ENCODE results near the gene PROS1.

PROS1 gene

DNA sequence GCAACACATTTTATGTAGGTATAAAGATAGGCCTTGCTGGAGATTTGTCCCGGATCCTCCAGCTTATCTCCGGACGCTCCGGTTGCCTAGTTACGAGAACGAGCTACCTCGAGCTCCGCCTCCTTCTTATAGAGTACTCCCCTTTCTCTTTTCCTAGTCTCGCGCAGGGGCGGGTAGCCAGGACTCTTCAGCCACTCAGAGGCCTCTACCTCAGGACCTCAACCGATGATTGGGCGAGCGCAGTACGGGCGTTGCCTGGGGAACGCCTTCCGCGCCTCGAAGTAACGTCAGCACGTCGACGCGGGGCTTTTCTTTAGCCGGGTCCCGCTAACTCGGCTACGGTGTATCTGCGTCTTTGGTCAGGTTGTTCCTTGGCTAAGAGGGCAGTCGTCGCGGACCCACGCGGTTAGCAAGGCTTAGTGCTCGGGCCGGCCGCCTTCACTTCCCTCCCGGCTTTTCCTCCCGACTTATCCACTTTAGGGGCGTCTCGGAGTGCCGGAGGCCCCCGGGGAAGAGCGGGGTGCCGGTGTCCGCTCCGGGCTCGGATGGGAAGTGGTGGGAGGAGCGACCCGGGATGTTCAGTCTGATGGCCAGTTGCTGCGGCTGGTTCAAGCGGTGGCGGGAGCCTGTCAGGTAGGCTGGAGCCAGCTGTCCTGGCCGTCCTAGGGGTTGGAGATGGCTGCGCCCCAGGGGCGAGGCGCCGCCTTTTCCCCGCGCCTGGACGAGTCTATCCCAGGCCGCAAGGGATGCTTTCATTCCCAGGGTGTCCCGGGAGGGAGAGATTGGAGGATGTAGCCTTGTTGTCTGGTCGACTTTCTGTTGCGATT lies 6.4 kb upstream of the PROS1 start, which contains the start of gene ARL13B:
Gene ARL13B, plus strand, starts transcription at position 306 of the 827 bp plus-strand sequence. Its CDS starts 269 bp downstream, at position 575.
- TF ChIP-seq FOXP2 (optimal IDR thresholded peaks at IDR 0.05; ENCODE audit: borderline replicate concordance, extremely low read depth, extremely low read length, insufficient read depth) (peak; percentile 26), SIN3A (IDR thresholded peaks at IDR 0.05; ENCODE audit: borderline replicate concordance, insufficient read depth, low read length) (no peak; the same call in 1 of the 2 replicates), TAF1 (IDR thresholded peaks at IDR 0.05; ENCODE audit: borderline replicate concordance, insufficient read depth, low read length) (no peak), POLR2AphosphoS5 (IDR thresholded peaks at IDR 0.05; ENCODE audit: low read depth, low read length) (peak; percentile 66; the same call in 1 of the 2 replicates)
- TF ChIP-seq, protein P1, sequence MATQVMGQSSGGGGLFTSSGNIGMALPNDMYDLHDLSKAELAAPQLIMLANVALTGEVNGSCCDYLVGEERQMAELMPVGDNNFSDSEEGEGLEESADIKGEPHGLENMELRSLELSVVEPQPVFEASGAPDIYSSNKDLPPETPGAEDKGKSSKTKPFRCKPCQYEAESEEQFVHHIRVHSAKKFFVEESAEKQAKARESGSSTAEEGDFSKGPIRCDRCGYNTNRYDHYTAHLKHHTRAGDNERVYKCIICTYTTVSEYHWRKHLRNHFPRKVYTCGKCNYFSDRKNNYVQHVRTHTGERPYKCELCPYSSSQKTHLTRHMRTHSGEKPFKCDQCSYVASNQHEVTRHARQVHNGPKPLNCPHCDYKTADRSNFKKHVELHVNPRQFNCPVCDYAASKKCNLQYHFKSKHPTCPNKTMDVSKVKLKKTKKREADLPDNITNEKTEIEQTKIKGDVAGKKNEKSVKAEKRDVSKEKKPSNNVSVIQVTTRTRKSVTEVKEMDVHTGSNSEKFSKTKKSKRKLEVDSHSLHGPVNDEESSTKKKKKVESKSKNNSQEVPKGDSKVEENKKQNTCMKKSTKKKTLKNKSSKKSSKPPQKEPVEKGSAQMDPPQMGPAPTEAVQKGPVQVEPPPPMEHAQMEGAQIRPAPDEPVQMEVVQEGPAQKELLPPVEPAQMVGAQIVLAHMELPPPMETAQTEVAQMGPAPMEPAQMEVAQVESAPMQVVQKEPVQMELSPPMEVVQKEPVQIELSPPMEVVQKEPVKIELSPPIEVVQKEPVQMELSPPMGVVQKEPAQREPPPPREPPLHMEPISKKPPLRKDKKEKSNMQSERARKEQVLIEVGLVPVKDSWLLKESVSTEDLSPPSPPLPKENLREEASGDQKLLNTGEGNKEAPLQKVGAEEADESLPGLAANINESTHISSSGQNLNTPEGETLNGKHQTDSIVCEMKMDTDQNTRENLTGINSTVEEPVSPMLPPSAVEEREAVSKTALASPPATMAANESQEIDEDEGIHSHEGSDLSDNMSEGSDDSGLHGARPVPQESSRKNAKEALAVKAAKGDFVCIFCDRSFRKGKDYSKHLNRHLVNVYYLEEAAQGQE (IDR thresholded peaks at IDR 0.05; ENCODE audit: insufficient read depth in 1 of 2, low read depth in 2 of 2, low read length in 2 of 2), result no peak

DNA sequence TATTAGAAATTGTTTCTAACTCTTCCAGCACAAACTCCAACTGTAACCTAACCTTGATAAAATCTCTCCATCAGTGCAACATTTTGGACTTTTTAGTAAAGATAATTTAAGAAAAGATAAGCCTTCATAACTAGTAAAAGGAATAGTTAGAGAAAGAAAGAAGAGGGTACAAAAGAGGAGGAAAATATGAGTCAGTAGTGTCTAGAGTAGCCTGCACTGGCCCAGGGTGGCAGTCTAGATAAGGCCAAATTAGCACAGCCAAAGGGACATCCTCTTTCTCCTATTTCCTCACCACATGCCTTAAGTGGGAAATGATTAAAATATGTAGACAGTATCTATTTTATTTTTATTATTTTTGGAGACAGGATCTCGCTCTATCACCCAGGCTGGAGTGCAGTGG lies 3.7 kb downstream of the PROS1 start:
- TF ChIP-seq, protein P1 (IDR thresholded peaks at IDR 0.05; ENCODE audit: insufficient read depth in 1 of 2, low read depth in 2 of 2, low read length in 2 of 2), result no peak
- no peak for TF ChIP-seq SIN3A (IDR thresholded peaks at IDR 0.05; ENCODE audit: borderline replicate concordance, insufficient read depth, low read length)
- no peak for TF ChIP-seq FOXP2 (optimal IDR thresholded peaks at IDR 0.05; ENCODE audit: borderline replicate concordance, extremely low read depth, extremely low read length, insufficient read depth)
- TF ChIP-seq POLR2AphosphoS5 (IDR thresholded peaks at IDR 0.05; ENCODE audit: low read depth, low read length), result no peak
- no peak for TF ChIP-seq TAF1 (IDR thresholded peaks at IDR 0.05; ENCODE audit: borderline replicate concordance, insufficient read depth, low read length)

DNA sequence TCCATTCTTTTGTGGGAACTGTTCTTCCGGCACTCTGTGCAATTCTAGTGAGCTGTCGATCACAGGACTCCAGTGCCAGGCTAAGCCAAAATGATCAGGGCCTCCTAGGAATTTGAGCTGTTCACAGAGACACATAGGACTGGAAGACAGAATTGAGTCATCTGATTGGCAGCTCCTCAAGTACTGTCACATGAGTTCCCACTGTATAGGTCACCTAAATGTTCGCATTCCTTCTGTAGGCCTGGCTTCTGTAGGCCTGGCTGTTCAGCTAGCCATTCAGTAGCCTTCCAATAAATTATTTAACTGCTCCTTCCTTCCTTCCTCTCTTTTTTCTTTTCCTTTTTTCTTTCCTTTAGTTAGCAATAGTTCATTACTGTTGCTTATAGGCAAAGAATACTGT lies 4.3 kb downstream of the PROS1 start:
- TF ChIP-seq POLR2AphosphoS5 (IDR thresholded peaks at IDR 0.05; ENCODE audit: low read depth, low read length) (no peak), FOXP2 (optimal IDR thresholded peaks at IDR 0.05; ENCODE audit: borderline replicate concordance, extremely low read depth, extremely low read length, insufficient read depth) (no peak), SIN3A (IDR thresholded peaks at IDR 0.05; ENCODE audit: borderline replicate concordance, insufficient read depth, low read length) (no peak), TAF1 (IDR thresholded peaks at IDR 0.05; ENCODE audit: borderline replicate concordance, insufficient read depth, low read length) (no peak)
- TF ChIP-seq, protein P1 (IDR thresholded peaks at IDR 0.05; ENCODE audit: insufficient read depth in 1 of 2, low read depth in 2 of 2, low read length in 2 of 2), result no peak

DNA sequence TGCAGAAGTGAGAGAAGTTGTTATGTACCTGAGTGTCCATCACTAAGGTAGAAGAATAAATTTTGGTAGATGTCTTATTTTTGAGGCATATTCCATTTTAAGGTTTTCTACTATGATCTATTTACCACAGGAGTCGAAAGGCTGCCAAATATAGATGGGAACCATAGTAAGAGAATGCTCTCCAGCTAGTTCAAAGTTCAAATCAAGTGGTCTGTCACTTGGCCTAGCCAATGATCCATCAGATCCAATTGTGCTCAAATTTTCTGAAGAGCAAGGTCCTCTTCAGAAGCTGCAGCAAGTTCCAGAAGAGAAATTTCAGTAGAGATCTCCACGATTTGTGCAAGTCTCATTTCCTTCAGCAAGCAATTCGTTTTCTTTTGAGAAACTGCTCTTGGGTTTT lies 10.9 kb downstream of the PROS1 start:
- no peak for TF ChIP-seq SIN3A (IDR thresholded peaks at IDR 0.05; ENCODE audit: borderline replicate concordance, insufficient read depth, low read length)

DNA sequence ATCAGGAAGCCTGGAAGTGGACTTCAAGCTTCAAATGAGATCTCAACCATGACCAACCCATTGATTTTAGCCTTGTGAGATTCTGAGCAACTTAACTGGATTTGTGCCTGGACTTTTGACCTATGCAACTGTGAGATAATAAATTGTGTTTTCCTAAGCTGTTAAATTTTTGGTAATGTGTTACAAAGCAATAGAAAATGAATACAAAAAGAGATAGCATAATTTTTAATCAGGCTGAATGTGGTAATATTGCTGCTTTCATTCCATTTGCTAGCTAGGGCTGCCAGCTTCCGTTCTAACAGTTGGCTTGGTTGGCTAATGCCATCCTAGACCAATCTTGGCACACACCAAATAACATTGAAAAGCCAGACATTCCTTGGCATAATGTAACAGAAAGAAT lies 12.2 kb downstream of the PROS1 start:
- TF ChIP-seq POLR2AphosphoS5 (IDR thresholded peaks at IDR 0.05; ENCODE audit: low read depth, low read length) (no peak), SIN3A (IDR thresholded peaks at IDR 0.05; ENCODE audit: borderline replicate concordance, insufficient read depth, low read length) (no peak), TAF1 (IDR thresholded peaks at IDR 0.05; ENCODE audit: borderline replicate concordance, insufficient read depth, low read length) (no peak), FOXP2 (optimal IDR thresholded peaks at IDR 0.05; ENCODE audit: borderline replicate concordance, extremely low read depth, extremely low read length, insufficient read depth) (no peak)
- TF ChIP-seq, protein P1 (IDR thresholded peaks at IDR 0.05; ENCODE audit: insufficient read depth in 1 of 2, low read depth in 2 of 2, low read length in 2 of 2), result no peak
